ENCODE results near the gene GGN. TPM values are rescaled to one million over a fixed set of nuclear protein-coding genes. Genes with fewer than 3 reads are reported as not detected.

GGN gene
- total and polyA plus RNA-seq, 2 of the 13 experiments (the other 11 are each of a cell fraction or from before 2014, with no cell fraction given), result not detected

GRCh38 chr19:38374332-38375097, 13.3 kb downstream of the GGN start, which contains the start of gene PSMD8 (continued):
- TF ChIP-seq CBX2 (IDR thresholded peaks at IDR 0.05; ENCODE audit: low read depth, low read length) (no peak), CBX2 (CRISPR knock-in tag; IDR thresholded peaks at IDR 0.05; ENCODE audit: low read depth) (peak; percentile 83; the same call in 1 of the 2 replicates), BORCS8-MEF2B (CRISPR knock-in tag; IDR thresholded peaks at IDR 0.05) (0 out of 2 replicates have a peak, but pooled peaks have one; percentile 4), RERE (CRISPR knock-in tag; IDR thresholded peaks at IDR 0.05; ENCODE audit: low read depth) (0 out of 2 replicates have a peak, but pooled peaks have one; percentile 12), PAXIP1 (CRISPR knock-in tag; conservative IDR thresholded peaks at IDR 0.05) (peak; percentile 41), RELA (CRISPR knock-in tag; IDR thresholded peaks at IDR 0.05) (peak; percentile 33; the same call in 1 of the 2 replicates), NR0B2 (CRISPR knock-in tag; IDR thresholded peaks at IDR 0.05) (peak; percentile 22; the same call in 1 of the 2 replicates), CEBPB (IDR thresholded peaks at IDR 0.05; ENCODE audit: borderline replicate concordance, low read depth, low read length) (no peak), PAWR (CRISPR knock-in tag; IDR thresholded peaks at IDR 0.05; ENCODE audit: borderline replicate concordance) (peak; percentile 84; the same call in 1 of the 2 replicates), NFRKB (IDR thresholded peaks at IDR 0.05) (no peak)
- TF ChIP-seq, protein P1, sequence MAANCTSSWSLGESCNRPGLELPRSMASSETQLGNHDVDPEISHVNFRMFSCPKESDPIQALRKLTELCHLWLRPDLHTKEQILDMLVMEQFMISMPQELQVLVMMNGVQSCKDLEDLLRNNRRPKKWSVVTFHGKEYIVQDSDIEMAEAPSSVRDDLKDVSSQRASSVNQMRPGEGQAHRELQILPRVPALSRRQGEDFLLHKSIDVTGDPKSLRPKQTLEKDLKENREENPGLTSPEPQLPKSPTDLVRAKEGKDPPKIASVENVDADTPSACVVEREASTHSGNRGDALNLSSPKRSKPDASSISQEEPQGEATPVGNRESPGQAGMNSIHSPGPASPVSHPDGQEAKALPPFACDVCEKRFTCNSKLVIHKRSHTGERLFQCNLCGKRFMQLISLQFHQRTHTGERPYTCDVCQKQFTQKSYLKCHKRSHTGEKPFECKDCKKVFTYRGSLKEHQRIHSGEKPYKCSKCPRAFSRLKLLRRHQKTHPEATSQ (CRISPR knock-in tag; IDR thresholded peaks at IDR 0.05; ENCODE audit: borderline replicate concordance), result peak; percentile 67; the same call in 1 of the 2 replicates
- TF ChIP-seq, protein P2, sequence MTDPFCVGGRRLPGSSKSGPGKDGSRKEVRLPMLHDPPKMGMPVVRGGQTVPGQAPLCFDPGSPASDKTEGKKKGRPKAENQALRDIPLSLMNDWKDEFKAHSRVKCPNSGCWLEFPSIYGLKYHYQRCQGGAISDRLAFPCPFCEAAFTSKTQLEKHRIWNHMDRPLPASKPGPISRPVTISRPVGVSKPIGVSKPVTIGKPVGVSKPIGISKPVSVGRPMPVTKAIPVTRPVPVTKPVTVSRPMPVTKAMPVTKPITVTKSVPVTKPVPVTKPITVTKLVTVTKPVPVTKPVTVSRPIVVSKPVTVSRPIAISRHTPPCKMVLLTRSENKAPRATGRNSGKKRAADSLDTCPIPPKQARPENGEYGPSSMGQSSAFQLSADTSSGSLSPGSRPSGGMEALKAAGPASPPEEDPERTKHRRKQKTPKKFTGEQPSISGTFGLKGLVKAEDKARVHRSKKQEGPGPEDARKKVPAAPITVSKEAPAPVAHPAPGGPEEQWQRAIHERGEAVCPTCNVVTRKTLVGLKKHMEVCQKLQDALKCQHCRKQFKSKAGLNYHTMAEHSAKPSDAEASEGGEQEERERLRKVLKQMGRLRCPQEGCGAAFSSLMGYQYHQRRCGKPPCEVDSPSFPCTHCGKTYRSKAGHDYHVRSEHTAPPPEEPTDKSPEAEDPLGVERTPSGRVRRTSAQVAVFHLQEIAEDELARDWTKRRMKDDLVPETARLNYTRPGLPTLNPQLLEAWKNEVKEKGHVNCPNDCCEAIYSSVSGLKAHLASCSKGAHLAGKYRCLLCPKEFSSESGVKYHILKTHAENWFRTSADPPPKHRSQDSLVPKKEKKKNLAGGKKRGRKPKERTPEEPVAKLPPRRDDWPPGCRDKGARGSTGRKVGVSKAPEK (CRISPR knock-in tag; IDR thresholded peaks at IDR 0.05; ENCODE audit: borderline replicate concordance), result no peak
